Activated naive CD4-positive, alpha-beta T cell treated with anti-CD3 and anti-CD28 coated beads, Interleukin-2, amount 10 ng/mL, durations not matched to agents 7 days and 5 days (primary cell): ENCODE data around the gene PDE6C.

Experiments used
- CTCF ChIA-PET: fragments of 350-600 bp; sonication (Branson Sonifier 250); formaldehyde crosslinking; loops from one replicate; lab custom pipeline; 2021; ENCODE audit warnings: antibody characterized with exemption; lab: Charles Lee
- DNase-seq: peaks from one replicate; pipeline ENCODE4 v3.0.0-alpha.2; 2020
- H3K27ac Mint-ChIP-seq: one replicate; pipeline ENCODE4 v1.8.0; 2021; ENCODE audit warnings: mild to moderate bottlenecking, moderate library complexity, mixed read lengths
- H3K27me3 Mint-ChIP-seq: one replicate; pipeline ENCODE4 v1.8.0; 2021; ENCODE audit warnings: mild to moderate bottlenecking, mixed read lengths
- H3K36me3 Mint-ChIP-seq: one replicate; pipeline ENCODE4 v1.8.0; 2021; ENCODE audit warnings: mixed read lengths
- H3K4me1 Mint-ChIP-seq: one replicate; pipeline ENCODE4 v1.8.0; 2021; ENCODE audit warnings: mixed read lengths
- H3K4me3 Mint-ChIP-seq: one replicate; pipeline ENCODE4 v1.8.0; 2021; ENCODE audit warnings: mild to moderate bottlenecking, moderate library complexity, mixed read lengths
- H3K9me3 Mint-ChIP-seq: one replicate; pipeline ENCODE4 v1.8.0; 2021; ENCODE audit warnings: mixed read lengths

PDE6C gene

DNA sequence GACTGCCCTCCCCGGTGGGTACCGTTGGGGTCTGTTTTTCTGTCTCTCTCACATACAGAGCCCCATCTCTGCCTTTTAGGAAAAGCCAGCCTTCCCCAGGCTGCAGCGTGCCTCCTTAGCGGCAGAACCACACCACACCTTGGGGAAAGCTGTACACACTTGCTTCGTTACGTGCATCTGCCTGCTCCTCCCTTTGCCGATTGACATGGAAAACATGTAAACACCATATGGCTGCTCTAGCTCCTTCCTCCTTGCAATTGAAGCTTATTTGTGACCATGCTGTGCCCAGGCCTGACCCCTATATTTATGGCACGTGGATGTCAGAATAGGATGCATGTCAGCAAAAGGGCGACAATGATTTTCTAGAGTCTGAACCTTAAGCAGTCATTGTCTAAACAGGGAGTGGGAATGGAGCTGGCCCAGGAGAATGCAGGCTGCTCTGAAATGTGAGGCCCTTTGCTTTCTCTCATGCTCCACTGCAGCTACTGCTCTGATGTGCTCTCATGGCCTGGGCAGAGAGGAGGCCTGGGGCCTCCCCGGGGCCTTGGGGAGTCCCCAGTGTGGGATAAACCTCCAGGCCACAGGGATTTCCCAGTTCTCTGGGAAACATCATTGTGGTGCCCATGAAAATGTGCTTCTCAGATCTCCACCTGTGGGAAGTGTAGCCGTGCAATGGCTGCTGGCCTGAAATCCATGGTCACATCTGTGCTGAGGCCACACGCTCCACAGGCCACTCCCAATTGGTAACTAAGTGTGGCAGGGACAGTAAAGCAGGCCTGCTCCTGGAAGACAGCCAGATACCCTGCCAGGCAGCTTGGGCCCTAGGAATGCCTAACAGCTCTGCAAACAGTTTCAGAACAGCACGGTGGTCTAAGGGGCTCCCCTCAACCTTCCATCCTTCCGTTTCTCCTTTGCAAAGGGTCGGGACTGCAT, 18.6 kb downstream of the PDE6C start:
- no peaks in the 10 kb centered on the region for H3K36me3 Mint-ChIP-seq
- no peak for DNase-seq
- H3K27me3 Mint-ChIP-seq, result peaks cover 14% of the 10 kb centered on the region
- H3K4me3 Mint-ChIP-seq, result no peak overlapping the region
- no peaks in the 10 kb centered on the region for H3K9me3 Mint-ChIP-seq
- no peaks in the 10 kb centered on the region for H3K4me1 Mint-ChIP-seq
- no peak overlapping the region for H3K27ac Mint-ChIP-seq
- CTCF ChIA-PET, result no interaction called here

DNA sequence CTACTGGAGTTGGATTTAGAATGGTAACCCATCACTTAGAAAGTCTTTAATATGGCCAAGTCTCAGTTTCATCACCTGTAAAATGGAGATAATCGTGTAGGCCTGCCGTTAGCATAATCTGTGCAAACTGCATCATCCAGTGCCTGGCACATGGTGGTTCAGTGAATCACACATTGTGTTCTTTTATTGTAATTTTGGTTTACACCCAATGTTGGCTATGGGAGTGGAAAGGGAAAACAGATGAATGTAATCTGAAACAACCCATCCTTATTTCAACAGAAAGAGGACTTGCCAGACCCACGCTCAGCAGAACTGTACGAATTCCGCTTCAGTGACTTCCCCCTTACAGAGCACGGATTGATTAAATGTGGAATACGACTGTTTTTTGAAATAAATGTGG, 27.5 kb downstream of the PDE6C start:
- no peak for DNase-seq
- CTCF ChIA-PET, result no interaction called here

DNA sequence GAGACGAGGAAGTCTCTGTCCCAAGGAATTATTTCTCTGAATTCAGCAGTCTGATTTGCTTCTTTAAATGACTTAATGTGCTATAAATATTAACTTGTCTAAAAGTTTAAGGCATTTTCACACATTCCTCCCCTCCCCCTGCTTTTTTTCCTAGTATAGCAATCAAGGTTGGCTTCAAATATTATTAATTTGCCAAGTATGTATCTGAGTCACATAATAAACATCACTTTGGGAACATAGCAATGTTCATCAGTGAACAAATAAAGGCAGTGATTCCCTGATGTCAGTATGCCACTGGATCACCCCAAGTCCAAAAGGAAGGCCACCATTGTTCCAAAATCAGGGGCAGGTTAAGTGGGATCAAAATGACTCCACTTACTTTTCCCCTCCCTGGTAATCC, 40.5 kb downstream of the PDE6C start:
- CTCF ChIA-PET, result no interaction called here

More for the DNA sequence above, 27.5 kb downstream of the PDE6C start:
- no peaks in the 10 kb centered on the region for H3K4me1 Mint-ChIP-seq
- no peaks in the 10 kb centered on the region for H3K9me3 Mint-ChIP-seq
- H3K36me3 Mint-ChIP-seq, result no peaks in the 10 kb centered on the region
- H3K4me3 Mint-ChIP-seq, result no peak overlapping the region
- H3K27ac Mint-ChIP-seq, result no peak overlapping the region
- H3K27me3 Mint-ChIP-seq, result peaks cover 5% of the 10 kb centered on the region

DNA sequence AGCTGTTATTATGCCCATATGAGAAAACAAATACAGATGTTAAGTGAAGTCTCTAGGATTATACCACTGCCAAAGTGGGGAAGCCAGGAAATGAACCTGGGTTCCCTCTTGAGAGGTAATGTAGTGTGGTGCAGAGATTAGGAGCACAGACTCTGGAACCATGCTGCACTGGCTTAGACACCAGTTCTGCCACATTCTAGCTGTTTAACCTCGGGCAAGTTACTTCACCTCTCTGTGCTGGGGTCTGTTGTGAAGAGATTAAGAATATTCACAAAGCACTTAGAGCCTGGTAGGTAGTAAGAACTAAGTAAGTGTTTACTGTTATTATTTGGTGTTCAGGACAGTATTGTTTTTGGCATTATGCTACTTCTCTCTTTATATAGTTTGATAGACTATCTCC, 41.9 kb downstream of the PDE6C start:
- no peaks in the 10 kb centered on the region for H3K9me3 Mint-ChIP-seq
- H3K27ac Mint-ChIP-seq, result no peak overlapping the region
- H3K4me1 Mint-ChIP-seq, result no peaks in the 10 kb centered on the region
- no peak for DNase-seq
- CTCF ChIA-PET, result interaction anchor here (0.6 to 0.7 kb wide), 2 partner anchors 176 to 203 kb away, joined by 4 read pairs; no protein-coding TSS in a partner anchor
- no peaks in the 10 kb centered on the region for H3K36me3 Mint-ChIP-seq
- H3K4me3 Mint-ChIP-seq, result no peak overlapping the region
- peaks cover 7% of the 10 kb centered on the region for H3K27me3 Mint-ChIP-seq

More for the DNA sequence above, 40.5 kb downstream of the PDE6C start:
- Mint-ChIP-seq H3K36me3 (no peaks in the 10 kb centered on the region), H3K9me3 (no peaks in the 10 kb centered on the region), H3K4me3 (no peak overlapping the region), H3K4me1 (no peaks in the 10 kb centered on the region), H3K27me3 (peaks cover 7% of the 10 kb centered on the region), H3K27ac (no peak overlapping the region)
- DNase-seq, result no peak

DNA sequence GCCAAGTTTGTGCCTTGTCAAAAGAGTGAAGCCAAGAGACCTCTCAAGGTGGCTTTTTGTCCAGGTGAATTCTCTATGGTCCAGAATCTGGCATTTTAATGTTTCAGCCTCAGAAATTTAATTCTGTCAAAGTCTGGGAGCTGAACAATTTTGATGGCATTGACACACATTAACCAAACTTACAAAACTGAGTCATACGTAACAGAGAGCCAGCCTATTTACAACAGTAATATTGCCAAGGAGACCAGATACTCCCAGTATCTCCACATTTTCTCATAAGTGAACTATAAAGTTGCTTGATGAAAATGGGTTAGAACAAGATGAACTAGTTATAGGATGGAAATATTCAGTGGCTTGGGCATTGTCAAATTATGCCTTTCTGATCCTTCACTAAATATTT, 43.8 kb downstream of the PDE6C start:
- H3K4me1 Mint-ChIP-seq, result no peaks in the 10 kb centered on the region
- no peaks in the 10 kb centered on the region for H3K9me3 Mint-ChIP-seq
- DNase-seq, result no peak
- H3K4me3 Mint-ChIP-seq, result no peak overlapping the region
- CTCF ChIA-PET, result no interaction called here
- H3K27ac Mint-ChIP-seq, result no peak overlapping the region
- peaks cover 3% of the 10 kb centered on the region for H3K27me3 Mint-ChIP-seq
- H3K36me3 Mint-ChIP-seq, result no peaks in the 10 kb centered on the region

DNA sequence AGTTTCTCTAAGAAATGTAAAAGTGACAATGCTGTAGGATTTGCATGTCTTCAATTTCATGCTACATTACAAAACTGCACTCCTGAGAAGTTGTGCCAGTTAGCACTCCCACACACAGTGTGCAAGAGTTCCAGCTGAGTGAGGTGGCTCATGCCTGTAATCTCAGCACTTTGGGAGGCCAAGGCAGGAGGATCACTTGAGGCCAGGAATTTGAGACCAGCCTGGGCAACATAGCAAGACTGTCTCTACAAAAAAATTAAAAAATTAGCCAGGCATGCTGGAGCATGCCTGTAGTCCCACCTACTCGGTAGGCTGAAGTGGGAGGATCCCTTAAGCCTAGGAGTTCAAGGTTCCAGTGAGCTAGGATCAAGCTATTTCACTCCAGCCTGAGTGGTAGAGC, 45.4 kb downstream of the PDE6C start:
- H3K27ac Mint-ChIP-seq, result no peak overlapping the region
- H3K4me1 Mint-ChIP-seq, result no peaks in the 10 kb centered on the region
- no peak overlapping the region for H3K4me3 Mint-ChIP-seq
- CTCF ChIA-PET, result no interaction called here
- H3K36me3 Mint-ChIP-seq, result no peaks in the 10 kb centered on the region
- no peaks in the 10 kb centered on the region for H3K27me3 Mint-ChIP-seq
- DNase-seq, result no peak
- H3K9me3 Mint-ChIP-seq, result no peaks in the 10 kb centered on the region

DNA sequence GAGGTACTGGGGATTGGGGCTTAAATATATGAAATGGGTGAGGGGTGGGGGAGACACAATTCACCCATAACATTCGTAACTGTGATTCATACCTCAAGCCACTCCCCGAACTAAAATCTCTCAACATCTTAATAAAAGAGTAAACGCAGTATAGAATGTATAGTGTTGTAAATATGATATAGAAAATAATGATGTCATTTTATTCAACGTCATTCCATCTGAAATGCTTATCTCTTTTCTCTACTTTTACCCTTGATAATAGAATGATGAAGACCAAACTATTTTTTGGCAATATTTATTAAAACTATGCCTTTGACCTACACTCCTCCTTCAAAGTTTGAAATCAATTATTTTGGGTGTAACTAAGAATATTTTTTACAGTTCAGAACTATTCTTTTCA, 53.7 kb downstream of the PDE6C start:
- no peak overlapping the region for H3K27ac Mint-ChIP-seq
- CTCF ChIA-PET, result no interaction called here
- H3K36me3 Mint-ChIP-seq, result peaks cover 15% of the 10 kb centered on the region

DNA sequence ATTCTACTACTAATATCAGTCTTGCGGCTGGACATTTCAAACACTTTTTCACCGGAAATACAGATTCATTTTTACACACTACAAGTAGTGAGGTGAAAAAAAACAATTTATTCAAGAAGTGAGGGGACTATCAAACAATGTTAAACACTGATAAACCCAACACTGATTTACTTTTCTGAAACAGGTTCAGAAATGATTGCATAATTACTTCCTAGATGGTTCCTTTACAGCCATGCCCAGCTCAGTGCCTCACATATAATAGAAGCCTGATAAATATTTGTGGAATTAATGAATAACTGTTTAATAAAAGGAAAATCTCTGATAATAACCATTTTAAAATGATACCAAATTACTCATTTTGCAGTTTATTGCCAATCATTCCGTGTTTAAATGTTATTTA, 55.5 kb downstream of the PDE6C start:
- H3K36me3 Mint-ChIP-seq, result peaks cover 17% of the 10 kb centered on the region

More for the DNA sequence above, 53.7 kb downstream of the PDE6C start:
- no peaks in the 10 kb centered on the region for H3K27me3 Mint-ChIP-seq
- H3K9me3 Mint-ChIP-seq, result no peaks in the 10 kb centered on the region
- no peak overlapping the region for H3K4me3 Mint-ChIP-seq
- DNase-seq, result no peak
- no peaks in the 10 kb centered on the region for H3K4me1 Mint-ChIP-seq

DNA sequence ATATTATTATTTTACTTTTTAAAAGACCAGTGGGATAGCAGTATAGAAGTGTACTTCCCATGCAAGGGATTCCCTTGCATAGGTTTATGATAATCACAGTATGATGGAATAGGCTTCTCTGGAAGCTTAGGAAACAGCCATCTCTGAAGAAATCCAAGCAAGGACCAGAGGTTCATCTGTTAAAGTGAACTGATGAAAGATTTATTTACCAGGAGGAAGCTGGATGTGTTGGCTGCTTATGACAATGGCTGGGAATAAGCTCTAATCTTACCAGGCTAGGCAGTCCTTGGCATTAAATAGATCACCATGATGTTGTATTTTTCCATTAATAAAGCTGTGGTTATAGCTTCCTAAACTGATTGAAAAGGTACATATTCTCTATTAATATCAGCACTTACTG, 58.0 kb downstream of the PDE6C start:
- Mint-ChIP-seq H3K27ac (no peak overlapping the region), H3K36me3 (peaks cover 25% of the 10 kb centered on the region), H3K27me3 (no peaks in the 10 kb centered on the region), H3K4me1 (peaks cover 2% of the 10 kb centered on the region), H3K4me3 (no peak overlapping the region), H3K9me3 (no peaks in the 10 kb centered on the region)
- CTCF ChIA-PET, result no interaction called here
- no peak for DNase-seq

More for the DNA sequence above, 55.5 kb downstream of the PDE6C start:
- Mint-ChIP-seq H3K4me3 (no peak overlapping the region), H3K27ac (no peak overlapping the region), H3K4me1 (peaks cover 2% of the 10 kb centered on the region), H3K27me3 (no peaks in the 10 kb centered on the region), H3K9me3 (no peaks in the 10 kb centered on the region)
- CTCF ChIA-PET, result no interaction called here
- DNase-seq, result no peak

DNA sequence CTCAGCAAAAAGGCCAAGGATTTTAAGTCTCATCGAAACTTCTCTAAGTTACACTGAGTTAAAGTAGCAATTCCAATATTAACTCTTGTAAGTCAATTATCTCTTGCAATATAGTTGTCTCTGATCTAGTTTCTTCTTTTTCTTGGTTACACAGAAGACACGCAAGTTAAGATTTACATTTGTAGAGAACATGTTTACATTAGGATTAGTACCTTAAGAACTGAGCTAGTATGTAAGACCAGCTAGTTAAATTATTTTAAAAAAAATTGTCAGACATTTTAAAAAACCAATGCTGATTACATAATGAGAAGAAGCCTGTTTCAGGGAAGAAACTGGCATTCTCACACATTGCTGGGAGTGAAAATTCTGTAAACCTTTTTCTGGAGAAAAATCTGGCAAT, 58.7 kb downstream of the PDE6C start:
- H3K27me3 Mint-ChIP-seq, result no peaks in the 10 kb centered on the region
- peaks cover 2% of the 10 kb centered on the region for H3K4me1 Mint-ChIP-seq
- CTCF ChIA-PET, result no interaction called here
- H3K9me3 Mint-ChIP-seq, result no peaks in the 10 kb centered on the region
- no peak overlapping the region for H3K27ac Mint-ChIP-seq
- H3K36me3 Mint-ChIP-seq, result peaks cover 25% of the 10 kb centered on the region
- DNase-seq, result no peak
- H3K4me3 Mint-ChIP-seq, result no peak overlapping the region

DNA sequence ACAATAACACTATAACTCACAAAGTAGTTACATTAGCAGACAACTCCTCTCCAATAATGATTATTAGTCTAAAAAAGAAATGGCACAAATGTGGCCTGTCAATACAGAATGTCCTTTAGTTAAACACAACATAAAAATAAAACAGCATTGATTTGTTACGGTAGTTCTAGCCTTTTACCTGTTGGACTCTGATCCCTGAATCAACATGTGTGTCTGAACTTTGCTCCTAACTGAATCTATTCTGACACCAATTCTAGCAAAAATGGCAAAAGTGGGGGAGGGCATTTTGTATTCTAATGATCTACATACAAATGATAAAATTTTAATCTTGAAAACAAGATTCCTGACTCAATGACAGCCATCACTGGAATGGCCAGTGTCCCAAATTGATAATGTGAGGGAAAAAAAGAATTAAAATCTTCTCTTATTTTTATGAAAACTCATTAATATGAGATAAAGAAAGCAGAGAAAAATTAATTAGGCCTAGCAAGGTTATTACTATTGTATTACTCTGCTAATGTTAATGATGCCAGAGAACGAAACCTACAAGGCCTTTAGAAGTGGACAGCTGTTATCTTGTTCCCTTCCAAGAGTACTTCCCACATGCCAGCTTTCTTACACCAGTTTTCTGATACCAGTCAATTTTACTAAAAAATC, 59.8 kb downstream of the PDE6C start:
- Mint-ChIP-seq H3K27me3 (no peaks in the 10 kb centered on the region), H3K4me3 (no peak overlapping the region), H3K4me1 (peaks cover 2% of the 10 kb centered on the region), H3K9me3 (no peaks in the 10 kb centered on the region), H3K27ac (no peak overlapping the region), H3K36me3 (peaks cover 25% of the 10 kb centered on the region)
- CTCF ChIA-PET, result no interaction called here
- no peak for DNase-seq

DNA sequence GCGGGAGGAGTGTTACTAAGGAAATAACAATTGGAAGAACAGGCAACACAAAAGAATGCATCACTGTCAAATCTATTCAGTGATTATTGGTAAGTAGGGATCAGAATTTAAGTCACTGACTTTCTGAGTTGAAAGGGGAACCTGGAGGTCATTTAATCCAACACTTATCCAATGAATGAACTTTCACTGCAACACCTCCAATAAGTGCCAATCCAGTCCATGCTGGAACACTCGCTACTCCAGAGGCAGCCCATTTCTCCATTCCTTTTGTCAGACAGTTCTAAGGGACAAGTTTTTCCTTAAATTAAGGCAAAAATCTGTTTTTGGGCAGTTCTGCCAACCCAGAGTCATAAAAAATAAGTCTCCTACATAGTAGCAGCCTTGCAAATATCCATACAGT, 60.6 kb downstream of the PDE6C start:
- H3K36me3 Mint-ChIP-seq, result peaks cover 24% of the 10 kb centered on the region
- no peaks in the 10 kb centered on the region for H3K27me3 Mint-ChIP-seq
- DNase-seq, result no peak
- peaks cover 2% of the 10 kb centered on the region for H3K4me1 Mint-ChIP-seq
- H3K9me3 Mint-ChIP-seq, result no peaks in the 10 kb centered on the region
- no peak overlapping the region for H3K27ac Mint-ChIP-seq
- H3K4me3 Mint-ChIP-seq, result no peak overlapping the region
- CTCF ChIA-PET, result no interaction called here

DNA sequence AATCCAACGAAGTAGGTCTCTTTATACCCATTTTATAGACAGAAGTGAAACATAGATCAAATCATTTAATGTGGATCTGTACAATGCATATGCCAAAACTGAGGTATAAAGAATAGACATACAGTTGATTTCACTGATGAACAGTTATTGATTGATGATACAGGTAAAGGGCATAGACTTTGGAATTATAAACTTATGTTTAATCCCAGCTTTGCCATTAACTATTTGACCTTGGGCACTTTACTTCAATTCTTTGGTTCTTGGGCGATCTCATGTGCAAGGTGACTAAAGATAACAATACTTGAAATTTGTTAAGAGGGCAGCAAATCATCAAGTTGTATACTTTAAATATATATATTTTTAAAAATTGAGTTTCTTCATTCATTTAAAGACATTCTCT, 61.5 kb downstream of the PDE6C start:
- CTCF ChIA-PET, result no interaction called here
- no peaks in the 10 kb centered on the region for H3K9me3 Mint-ChIP-seq
- peaks cover 21% of the 10 kb centered on the region for H3K36me3 Mint-ChIP-seq
- no peak for DNase-seq
- no peak overlapping the region for H3K27ac Mint-ChIP-seq
- no peaks in the 10 kb centered on the region for H3K27me3 Mint-ChIP-seq
- H3K4me1 Mint-ChIP-seq, result peaks cover 2% of the 10 kb centered on the region
- no peak overlapping the region for H3K4me3 Mint-ChIP-seq

DNA sequence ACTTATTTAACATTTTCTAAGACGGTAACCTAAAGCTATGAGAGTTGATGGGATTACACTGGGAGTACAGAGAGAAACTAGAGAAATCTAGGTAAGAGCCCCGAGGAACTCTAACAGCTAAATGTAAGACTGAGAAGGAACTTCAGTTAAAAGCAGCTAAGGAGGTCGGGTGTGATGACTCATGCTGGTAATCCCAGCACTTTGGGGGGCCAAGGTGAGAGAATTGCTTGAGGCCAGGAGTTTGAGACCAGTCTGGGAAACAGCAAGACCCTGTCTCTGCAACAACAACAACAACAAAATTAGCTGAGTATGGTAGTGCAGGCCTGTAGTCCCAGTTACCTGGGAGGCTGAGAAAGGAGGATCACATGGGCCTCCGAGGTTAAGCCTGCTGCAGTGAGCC, 66.0 kb downstream of the PDE6C start:
- Mint-ChIP-seq H3K4me1 (no peaks in the 10 kb centered on the region), H3K4me3 (no peak overlapping the region)

More for the DNA sequence above, 66.0 kb downstream of the PDE6C start:
- H3K27me3 Mint-ChIP-seq, result no peaks in the 10 kb centered on the region
- CTCF ChIA-PET, result interaction anchor here (0.6 to 3.0 kb wide), 4 partner anchors 17 to 1022 kb away, joined by 3 to 21 read pairs (median 4); no protein-coding TSS in a partner anchor
- DNase-seq, result no peak
- no peaks in the 10 kb centered on the region for H3K9me3 Mint-ChIP-seq
- H3K36me3 Mint-ChIP-seq, result peaks cover 18% of the 10 kb centered on the region
- no peak overlapping the region for H3K27ac Mint-ChIP-seq
